ENCODE data around the gene CD300LF.

Gene CD300LF

DNA sequence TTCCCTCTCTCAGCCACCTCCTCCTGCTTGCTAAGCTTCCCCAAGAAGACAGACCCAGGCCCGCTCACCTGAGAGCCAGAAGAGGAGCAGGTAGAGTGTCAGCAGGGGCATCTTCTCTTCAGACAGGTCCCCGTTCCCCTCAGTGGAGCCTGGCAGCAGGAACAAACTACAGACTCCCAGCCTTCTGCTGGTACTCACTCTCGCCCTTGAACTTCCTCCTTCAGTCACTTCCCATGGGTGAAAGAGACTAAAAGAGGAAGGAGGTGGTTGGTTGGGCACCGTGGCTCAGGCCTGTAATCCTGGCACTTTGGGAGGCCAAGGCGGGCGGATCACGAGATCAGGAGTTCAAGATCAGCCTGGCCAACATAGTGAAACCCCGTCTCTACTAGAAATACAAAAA, at the start of gene CD300LF:
CD300LF (minus strand) TSS at position 168 of the 400 bp plus-strand sequence; CDS start at position 111, 57 bp downstream.
- DNase-seq: no peak

DNA sequence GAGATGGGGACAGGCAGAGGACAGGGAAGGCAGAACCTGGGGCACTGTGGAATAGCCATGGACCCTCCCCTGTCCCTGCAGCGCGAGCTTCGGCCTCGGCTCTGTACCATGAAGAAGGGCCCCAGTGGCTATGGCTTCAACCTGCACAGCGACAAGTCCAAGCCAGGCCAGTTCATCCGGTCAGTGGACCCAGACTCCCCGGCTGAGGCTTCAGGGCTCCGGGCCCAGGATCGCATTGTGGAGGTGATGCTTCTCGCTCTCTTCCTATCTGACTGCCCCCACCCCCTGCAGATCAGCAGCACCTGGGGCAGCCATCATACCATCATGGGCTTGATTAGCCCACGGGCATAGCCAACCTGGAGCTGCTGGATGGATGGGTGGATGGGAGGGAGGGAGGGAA, 49.2 kb upstream of the CD300LF start:
- DNase-seq: no peak

DNA sequence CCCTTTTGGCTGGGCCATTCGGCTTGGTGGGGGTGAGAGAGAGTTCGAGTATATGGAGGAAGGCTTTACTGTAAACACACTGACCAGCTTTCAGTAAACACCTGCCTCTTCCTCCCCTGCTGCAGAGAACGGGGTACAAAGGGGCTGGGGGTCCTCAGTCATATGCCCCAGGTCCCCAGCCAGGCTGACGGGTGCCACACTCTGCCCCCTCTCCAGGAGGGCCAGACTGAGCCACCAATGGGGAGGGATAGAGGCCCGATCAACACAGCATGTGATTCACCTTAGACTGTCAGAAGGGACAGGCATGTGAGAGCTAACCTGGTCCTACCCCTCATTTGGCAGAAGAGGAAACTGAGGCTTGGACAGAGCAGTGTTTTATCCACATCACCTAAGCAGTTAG, 48.7 kb upstream of the CD300LF start:
- no peak for DNase-seq

DNA sequence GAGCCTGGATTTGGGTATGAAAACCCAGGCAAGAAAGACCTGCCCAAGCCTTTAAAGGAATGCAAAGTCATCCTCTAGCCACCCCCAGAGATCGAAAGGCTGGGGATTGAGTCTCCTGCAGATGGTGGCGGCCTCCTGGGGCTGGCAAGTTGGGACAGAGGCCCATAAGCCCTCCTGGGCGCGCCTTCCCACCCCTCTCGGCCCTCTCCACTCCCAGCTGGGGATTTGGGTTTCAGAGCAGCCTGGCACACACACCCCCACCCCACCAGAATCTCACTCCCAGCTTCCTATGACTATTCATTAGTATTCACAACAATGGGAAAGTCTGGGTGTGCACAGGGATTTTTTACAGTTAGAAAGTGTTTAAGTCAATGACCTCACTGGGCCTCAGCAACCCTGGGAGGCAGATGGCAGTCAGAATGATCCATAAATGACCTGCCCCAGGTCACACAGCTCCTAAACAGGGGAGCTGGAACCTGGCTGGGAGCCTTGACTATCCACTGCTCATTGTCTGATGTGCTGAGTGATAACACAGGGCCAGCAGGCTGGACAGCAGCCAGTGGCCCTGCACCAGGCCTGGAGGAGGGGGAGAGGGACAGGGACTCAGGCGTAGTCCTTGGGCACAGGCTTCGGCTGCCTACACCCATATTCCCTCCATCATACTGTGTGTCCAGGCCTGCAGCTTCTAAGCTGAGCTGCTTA, 47.8 kb upstream of the CD300LF start:
- no peak for DNase-seq

DNA sequence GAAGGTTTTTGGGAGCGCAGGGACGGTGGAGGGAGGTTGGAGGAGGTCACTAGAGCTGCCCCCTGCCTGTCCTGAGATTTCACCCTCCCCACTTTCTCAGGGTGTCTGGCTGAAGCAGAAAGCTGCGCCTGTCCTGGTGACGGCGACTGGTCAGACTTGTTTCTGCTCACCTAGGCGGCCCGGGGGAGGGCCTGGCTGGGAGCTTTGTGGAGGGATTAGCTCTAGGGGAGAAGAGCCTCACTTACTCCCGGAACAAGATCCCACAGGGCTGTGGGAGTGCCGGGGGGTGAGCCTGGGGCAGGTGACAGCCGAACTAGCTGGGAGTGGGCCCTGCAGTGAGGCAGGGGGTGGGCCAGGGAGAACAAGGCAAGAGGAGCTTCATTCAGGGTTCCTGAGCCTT, 47.2 kb upstream of the CD300LF start:
- no peak for DNase-seq

DNA sequence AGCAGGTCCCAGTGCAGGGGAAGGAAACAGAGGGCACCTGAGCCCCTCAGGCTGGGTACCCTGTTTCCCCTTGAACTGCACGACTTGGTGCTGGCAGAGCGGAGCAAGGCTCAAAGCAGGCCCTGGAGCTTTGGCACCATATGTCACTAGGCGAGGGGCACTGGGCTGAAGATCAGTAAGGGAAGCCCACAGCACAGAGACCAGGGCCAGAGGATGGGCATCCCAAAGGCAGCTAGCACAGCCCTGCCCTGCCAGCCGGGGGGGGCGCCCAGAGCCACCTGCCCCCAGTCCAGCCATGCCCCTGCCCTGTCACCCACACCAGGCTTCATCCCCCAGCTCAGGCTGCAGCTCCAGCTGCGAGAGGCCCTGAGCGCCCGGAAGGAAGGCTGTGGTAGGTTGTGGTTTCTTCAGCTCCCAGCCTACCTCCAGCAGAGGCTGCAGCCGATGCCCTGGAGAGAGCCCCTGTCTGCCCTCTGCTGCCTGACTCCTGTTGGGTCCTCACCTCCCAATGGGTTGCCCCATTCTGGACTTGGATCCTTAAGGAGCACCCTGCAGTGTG, 46.6 kb upstream of the CD300LF start:
- peak; percentile 17 to 52 (median 32) for DNase-seq

DNA sequence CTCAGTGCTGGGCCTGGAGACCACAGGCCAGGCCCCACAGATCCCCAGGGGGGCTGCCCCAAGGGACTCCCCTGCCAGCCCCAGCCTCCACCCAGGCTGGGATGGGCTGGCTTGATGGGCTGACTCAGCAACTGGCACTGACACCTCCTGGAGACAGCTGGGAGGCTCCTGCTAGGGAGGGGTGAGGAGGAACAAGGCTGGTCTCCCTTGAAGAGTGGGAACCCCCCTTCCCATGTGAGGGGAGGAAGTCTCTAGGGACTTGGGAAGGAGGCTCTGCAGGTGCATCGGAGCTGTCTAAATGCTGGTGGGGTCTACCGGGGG, 46.1 kb upstream of the CD300LF start:
- DNase-seq: peak in 1 of 6 experiments; percentile 20

DNA sequence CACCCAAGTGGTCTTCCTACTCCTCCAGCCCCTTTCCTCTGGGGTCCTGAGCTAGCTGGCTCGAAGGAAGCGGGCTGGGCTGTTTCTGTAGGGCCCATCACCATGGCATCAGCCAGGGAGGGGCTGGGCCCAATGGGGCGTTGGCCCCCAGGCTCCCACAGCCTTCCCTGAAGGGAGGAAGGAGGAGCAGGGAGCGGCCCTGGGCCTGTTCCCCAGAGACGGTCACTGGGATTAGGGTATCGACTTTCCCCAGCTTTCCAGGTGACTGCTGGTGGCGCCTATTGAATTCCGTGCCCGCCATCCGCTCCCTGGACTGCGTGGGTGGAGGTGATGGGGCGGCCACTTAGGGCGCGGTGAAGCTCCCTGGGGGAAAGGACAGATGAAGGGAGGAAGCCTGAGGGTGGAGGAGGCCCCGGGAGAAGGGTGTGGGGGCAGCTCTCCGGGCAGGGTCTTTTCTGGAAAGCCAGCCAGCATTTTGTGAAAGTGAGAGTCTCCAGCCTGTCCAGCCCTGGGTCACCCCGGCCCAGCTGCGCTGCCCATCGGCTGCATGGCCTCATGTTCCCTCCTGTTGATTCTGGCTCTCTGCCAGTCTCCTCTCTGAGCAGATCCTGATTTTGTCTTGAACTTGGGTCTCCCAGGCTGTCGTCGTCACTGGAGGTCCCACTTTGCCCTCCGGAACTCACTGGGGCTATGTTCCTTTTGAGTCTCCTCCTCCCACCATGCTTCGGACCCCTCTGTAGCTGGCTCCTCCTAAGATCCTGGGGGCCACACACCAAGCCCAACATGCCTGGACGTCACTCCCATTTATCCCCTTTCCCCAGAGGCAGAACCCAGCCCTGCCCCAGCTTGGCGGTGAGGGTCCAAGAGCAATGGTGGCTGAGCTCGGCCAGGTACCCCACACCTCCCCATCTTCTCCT, 45.5 kb upstream of the CD300LF start:
- no peak for DNase-seq

DNA sequence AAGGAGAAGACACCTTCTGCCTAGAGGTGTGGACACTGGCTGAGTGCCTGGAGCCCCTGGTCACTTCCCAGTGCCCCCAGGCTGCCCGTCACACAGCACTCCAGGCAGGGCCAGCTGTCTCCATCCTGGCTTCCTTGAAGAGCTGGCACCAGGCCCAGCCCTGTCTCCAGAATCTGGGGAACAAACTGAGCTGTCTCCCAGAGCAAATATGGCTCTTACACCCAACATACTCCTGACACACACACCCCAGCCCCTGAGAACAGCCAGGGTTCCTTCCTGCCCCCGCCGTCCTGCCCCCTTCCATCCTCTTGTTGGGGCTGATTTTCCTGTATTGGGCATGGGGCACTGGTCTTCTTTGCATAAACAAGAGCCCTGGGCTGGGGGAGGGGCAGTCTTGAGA, 44.8 kb upstream of the CD300LF start:
- DNase-seq: no peak

DNA sequence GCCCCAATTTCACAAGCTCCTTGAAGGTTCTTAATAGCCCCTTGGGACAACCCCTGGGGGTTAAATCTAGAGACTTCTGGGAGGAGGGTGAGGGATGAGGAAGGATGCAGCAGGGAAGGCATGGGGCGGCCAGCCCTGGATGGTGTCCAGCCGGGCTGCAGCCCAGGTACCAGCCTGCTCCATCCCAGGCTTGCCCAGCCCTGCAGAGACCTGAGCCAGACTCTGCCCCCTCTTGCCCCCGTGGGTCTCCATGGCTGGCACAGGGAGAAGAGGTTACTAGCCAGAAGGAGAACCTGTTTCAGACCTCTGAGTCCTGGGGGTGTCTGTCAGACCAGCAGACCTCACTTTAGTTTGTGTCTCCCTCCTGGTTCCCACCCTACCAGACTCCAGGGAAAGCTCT, 44.2 kb upstream of the CD300LF start:
- no peak for DNase-seq

DNA sequence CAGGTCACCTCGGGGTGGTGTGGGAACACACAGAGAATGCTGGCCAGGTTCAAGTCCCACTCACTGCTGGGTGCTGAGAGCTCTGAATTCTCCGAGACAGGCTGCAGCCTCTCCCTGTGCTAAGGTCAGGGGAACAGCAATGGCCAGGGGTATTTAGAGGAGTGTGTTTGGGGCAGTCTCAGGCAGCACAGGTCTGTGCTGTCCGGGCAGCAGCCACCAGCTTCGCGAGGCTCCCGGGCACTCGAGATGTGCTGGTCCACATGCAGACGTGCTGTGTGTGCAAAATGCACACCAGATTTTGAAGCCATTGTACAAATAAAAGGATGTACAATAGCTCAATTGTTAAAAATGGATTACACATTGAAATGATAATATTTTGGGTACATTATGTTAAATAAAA, 42.8 kb upstream of the CD300LF start:
- DNase-seq: no peak

DNA sequence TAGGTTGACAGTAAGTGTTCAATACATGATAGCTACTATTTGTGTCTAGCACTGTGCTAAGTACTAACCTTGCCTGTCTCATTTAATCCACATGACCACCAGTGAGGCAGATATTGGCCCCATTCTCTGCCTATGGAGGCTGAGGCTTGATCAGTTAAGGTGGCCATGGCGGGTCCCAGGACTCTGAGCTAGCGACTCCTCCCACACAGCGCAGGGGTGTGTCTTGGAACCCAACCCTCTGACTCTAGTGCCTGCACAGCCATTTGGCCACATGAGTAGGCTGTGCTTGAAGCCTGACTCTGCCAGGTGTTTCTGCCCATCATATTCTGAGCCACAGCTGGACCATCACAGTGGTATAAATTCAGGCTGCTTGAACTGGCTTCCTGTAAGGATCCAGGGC, 42.1 kb upstream of the CD300LF start:
- no peak for DNase-seq

DNA sequence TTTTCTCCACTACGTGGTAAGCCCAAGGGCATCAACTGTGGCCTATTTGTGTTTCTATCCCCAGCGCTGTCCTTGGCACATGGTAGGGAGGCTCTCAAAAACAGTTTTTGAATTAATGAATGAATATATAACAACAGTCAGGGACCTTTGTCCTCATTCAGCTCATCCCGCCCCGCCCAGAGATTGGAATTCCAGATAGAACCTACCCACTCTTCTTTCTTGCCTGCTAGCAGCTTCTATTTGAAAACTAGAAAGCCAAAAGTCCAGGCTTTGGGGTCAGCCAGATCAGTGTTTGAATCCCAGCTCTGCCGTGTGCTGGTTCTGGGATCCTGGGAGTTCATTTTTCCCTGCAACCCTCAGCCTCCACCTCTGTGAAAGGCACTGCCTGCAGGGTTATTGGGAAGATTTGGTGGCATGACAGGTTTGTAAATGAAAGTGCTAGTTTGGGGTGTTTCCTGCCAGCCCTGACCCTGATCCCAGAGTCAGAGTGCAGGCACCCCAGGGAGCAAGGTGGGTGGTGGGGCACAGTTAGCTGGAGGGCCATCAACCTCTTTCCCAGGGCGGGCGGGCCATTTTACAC, 40.2 kb upstream of the CD300LF start:
- no peak for DNase-seq

DNA sequence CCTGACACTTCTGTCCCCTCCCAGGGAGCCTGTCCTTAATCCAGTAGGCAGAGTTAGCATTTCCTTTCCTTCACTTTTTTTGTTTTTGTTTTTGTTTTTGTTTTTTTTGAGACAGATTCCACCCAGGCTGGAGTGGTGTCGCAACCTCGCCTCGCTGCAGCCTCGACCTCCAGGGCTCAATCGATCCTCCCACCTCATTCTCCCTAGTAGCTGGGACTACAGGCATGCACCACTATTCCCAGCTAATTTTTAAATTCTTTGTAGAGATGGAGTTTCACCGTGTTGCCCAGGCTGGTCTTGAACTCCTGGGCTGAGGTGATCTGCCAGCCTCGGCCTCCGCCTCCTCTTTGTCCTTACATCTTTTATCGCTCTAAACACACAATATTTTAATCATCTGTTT, 39.7 kb upstream of the CD300LF start:
- DNase-seq: no peak

DNA sequence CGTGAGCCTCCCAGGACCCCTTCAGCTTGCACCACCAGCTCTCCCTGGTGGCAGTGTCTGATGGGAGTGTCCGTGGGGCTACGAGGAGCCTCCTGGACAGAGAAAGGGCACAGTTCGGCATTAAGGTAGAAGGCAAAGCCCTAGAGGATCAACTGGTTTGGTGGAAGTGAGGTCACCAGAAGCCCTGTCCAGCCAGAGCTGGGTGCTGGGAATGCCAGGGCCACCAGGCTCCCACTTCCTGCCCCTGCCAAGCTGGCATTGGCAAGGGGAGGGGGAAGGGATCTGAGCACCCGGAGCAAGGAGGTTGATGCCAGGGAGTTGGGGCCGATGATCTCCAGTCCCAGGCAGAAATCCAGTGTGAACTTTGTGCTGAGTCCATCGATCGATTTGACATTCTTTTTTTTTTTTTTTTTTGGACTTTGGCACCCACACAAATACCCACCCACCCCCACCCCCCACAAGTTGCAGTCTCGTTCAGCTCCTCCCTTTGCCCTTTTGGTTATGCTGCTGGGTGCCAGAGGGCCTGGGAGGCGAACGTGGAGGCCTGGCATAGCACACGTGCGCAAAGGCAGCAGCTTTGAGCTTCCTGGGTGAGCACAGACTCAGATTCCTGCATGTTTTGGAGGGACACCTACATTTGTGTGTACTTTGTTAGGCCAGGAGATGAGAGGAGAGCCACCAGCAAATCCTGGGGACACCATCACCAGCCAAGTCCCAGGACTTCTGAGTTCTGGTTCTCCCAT, 37.8 kb upstream of the CD300LF start:
- DNase-seq: no peak

DNA sequence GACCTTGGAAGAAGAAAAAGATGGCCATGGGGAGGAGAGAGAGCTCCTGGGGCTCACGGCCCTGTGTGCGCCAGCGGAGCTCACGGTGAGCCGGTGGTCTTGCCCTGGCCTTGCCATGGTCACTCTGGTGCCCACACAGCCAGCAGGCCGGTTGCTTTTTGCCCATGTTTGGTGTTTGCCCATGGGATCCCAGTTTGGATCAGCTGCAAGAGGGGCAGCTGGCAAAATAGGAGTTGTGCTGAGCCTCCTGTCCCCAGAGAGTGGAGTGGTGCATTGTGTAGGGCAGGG, 37.3 kb upstream of the CD300LF start:
- DNase-seq: peak in 1 of 6 experiments; percentile 17

DNA sequence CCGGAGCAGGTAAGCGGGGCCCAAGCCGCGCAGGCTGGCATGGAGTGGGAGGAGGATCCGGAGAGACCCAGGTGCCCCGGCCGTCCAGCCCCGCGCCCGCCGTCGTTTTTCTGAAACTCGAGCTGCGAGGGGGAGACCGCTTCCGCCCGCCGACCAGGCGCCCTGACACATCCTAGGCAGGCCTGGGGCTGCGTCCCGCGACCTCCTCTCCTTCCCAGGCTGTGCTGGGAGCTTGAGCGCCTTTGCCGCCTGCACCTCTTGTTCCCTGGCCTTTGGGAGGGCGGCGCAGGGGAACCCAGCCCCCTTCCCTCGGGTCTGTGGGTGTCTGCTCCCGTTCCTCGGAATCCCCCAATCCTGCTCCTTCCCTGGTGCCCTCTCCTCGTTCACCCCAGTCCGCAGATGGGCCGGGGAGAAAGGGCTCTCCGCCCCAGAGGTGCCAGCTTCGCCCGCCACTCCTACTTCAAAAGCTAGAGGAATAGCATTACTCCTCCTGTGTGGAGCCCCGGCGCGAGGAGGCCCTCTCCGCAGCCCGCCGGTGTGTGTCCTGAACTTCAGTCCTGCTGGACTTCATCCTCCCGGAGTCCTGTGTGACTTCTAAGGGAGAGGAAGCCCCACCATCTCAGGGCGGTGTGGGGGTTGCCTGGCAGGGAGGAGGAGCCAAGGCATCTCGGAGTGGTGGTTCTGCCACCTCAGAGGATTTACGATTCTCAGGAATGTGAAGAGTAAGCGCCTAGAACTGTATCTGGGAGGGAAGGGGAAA, 36.7 kb upstream of the CD300LF start:
- DNase-seq: peak in 4 of 6 experiments; percentile 31 to 65 (median 46)

DNA sequence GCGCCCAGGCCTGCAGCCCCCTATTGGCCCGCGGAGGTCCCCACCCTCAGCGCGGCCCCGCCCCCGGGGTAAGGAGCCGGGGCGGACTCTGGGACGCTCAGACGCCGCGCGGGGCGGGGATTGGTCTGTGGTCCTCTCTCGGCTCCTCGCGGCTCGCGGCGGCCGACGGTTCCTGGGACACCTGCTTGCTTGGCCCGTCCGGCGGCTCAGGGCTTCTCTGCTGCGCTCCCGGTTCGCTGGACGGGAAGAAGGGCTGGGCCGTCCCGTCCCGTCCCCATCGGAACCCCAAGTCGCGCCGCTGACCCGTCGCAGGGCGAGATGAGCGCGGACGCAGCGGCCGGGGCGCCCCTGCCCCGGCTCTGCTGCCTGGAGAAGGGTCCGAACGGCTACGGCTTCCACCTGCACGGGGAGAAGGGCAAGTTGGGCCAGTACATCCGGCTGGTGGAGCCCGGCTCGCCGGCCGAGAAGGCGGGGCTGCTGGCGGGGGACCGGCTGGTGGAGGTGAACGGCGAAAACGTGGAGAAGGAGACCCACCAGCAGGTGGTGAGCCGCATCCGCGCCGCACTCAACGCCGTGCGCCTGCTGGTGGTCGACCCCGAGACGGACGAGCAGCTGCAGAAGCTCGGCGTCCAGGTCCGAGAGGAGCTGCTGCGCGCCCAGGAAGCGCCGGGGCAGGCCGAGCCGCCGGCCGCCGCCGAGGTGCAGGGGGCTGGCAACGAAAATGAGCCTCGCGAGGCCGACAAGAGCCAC, 36.0 kb upstream of the CD300LF start, which contains the start of gene NHERF1:
NHERF1 (plus strand) TSS at position 100 of the 750 bp plus-strand sequence; CDS start at position 319, 219 bp downstream.
- DNase-seq: peak; percentile 84 to 92 (median 86)

DNA sequence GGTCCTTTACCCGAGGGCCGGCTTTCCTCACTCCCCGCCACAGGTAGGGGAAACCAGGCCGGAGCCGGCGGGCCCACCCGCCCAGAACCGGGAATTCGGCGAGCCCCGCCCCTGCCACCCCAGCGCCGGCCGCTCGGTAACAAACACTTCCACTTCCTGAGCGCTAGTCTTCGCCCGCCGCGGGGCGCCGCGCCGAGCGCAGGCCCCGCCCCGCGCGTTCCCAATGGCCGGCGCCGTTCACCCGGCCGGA, 35.5 kb upstream of the CD300LF start:
- no peak for DNase-seq

DNA sequence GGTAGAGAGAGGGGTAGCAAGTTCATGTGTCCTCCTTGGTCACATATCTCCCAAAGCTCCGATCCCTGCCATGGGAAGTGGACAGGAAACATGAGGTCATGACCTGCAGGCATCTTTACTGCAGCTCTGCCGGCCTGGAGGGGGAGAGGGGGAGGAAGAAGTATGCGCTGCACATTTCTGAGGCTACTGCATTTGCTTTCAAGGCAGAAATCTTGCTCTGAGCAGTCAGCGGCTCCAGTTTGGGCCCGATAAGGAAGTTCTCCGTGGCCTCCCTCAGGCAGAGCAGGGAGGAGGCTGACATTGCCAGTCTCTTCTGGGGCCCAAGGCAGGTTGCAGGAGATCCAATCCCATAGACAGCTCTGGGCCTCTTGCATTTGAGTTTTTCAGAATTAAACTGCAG, 34.2 kb upstream of the CD300LF start:
- peak in 1 of 6 experiments; percentile 15 for DNase-seq

DNA sequence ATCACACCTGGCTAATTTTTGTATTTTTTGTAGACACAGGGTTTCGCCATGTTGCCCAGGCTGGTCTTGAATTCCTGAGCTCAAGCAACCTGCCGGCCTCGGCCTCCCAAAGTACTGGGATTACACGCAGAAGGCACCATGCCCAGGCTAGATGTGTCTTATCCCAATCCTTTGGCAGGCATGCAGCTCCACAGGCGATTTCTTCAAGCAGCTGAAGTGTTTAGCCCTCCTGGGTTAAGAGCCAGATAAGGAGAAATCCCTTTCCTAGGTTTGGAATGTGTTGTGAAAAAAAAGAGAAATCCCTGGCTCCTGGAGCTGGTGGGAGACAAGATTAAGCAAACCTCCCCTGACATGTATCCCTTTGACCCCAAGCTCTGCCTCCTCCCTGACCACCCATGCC, 33.7 kb upstream of the CD300LF start:
- DNase-seq: no peak
